Retina (tissue), 1 donor: ENCODE measurements around the gene RPL36AL.
"Not testable (repeated sequence)": the region's sequence is repeated elsewhere in the genome, so short reads cannot be mapped to it uniquely, and the experiment has no call there.

Source experiments
- DNase-seq: peaks from one replicate; pipeline ENCODE4 v3.0.0-alpha.2; 2016

The RPL36AL gene

DNA sequence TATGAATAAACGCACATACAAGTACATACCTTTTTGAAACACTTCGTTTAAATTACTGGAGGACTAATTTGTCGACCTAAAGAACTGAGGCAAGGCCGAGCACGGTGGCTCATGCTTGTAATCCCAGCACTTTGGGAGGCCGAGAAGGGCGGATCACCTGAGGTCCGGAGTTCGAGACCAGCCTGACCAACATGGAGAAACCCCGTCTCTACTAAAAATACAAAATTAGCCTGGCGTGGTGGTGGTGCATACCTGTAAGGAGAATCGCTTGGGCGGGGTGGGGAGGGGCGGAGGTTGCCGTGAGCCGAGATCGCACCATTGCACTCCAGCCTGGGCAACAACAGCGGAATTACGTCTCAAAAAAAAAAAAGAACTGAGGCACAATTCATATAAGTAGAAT is 1.2 kb downstream of the RPL36AL start:
- DNase-seq = not testable (repeated sequence)

DNA sequence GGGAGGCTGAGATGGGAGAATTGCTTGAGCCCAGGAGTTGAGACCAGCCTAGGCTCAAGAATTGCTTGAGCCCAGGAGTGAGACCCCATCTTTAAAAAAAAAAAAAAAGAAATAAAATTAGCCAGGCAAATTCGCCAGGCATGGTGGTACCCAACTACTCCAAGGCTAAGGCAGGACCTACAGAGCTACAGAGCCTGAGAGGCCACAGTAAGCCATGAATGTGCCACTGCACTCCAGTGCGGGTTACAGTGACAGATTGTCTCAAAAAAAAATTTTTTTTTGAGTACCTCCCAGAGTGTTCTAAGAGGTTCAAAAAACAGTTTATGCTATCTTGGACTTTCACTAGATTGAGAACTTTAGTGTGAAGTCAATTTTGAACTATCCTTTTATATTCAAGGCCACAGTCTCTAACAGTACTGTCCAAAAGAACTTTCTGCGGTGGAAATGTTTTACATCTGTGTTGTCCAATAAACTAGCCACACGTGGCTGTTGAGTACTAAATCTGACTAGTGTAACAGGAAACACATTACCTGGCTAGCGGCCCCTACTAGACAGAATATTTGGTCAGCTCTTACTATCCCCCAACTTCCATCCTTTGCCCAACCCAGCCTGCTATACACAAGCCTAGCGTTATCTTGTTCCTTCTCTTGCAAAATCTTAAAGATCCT is 2.4 kb downstream of the RPL36AL start:
- DNase-seq = no peak

DNA sequence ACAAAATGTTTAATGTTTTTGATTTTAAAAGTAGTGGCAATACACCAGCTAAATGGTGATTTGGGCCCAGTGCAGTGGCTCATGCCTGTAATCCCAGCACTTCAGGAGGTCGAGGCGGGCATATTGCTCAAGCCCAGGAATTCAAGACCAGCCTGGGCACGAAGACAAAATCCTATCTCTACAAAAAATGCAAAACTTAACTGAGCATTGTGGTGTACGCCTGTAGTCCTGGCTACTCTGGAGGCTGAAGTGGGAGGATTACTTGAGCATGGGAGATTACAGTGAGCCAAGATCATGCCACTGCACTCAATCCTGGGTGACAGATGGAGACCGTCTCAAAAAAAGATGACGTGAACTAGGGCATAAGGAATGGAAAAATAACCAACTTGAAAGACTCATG is 4.7 kb downstream of the RPL36AL start:
- DNase-seq = no peak

DNA sequence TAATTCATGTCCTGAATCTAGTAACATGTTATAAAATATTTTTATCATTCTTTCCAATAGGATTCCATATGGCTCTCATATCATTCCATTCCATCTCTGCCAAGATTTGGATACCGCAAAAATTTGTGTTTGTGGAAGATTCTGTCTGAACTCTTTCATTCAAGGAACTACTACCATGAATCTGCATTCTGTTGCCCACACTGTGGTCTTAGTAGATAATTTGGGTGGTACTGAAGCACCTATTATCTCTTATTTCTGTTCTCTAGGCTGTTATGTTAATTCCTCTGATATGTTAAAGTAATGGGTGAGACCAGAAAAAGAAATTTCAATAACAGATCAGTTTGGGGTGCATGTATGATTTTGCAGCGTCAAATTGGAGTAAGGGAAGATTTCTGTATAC is 6.2 kb downstream of the RPL36AL start:
- no peak for DNase-seq

DNA sequence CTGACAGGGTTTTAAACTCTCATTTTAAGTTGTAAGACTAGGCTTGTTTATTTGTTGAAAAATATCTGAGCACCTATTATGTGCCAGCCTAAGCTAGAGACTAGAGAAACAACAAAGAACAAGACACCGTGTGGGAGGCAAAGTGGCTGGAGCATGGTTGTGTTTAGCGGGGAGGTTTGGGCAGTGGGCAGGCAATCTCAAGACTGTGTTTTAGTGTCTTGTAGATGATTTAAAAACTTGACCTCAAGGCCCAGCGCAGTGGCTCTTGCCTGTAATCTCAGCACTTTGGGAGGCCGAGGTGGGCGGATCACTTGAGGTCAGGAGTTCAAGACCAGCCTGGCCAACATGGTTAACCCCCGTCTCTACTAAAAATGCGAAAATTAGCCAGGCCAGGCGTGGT is 7.8 kb downstream of the RPL36AL start:
- DNase-seq = no peak

DNA sequence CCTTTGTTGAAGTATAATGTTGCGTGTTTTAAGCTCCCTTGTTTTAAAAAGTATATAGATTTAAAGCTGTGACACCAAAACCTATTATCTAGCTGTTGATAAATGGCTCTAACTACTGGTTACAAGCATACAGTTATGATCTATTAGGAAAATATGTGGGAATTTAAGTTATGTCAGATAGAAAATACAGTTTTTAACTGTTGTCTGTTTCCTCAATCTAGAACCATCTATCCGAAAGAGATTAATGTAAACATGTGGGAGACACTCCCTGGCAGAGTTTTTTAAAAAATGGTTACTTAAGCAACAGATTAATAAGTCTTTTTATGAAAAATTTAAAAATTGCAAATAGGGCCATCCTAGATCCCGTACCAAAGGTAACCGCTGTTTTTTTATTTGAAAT is 8.2 kb downstream of the RPL36AL start:
- DNase-seq = no peak

DNA sequence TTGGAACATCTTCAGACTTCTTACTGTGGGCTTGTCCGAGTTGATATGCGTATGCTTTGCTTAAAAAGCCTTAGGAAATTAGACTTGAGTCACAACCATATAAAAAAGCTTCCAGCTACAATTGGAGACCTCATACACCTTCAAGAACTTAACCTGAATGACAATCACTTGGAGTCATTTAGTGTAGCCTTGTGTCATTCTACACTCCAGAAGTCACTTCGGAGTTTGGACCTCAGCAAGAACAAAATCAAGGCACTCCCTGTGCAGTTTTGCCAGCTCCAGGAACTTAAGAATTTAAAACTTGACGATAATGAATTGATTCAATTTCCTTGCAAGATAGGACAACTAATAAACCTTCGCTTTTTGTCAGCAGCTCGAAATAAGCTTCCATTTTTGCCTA is 12.8 kb downstream of the RPL36AL start:
- DNase-seq = no peak

DNA sequence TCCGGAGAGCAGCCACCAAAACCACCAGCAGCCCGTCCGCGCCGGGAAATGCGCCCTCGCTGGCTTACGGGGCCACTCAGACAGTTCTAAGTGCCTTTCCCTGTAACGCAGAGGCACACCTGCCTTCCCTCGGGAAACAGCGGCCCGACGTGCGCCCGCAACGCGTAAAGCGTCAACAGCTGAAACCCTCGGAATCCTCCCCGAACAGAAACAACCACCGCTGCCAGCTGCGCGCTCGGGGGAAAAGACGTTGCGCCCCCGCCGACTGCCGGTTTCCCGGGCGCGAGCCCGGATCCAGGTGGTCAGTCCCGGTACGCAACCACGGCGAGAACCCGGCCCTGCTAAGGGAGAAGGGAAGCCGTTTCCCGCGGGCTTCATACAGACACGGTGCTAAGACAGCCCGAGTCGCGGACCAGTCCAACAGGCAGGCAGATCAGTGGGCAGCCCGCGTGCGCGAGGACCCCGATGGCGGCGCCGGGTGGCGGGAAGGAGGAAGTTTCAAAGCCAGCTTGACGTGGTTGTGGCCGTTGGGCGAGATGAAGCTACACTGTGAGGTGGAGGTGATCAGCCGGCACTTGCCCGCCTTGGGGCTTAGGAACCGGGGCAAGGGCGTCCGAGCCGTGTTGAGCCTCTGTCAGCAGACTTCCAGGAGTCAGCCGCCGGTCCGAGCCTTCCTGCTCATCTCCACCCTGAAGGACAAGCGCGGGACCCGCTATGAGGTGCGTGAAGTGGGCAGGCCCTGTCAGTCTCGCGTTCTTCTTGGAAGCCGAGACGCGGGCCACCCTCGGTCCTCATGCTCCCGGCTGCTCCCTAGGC is 21.7 kb downstream of the RPL36AL start, which contains the start of gene LRR1:
Gene LRR1 (plus strand): TSS at position 456 of the 816 bp plus-strand sequence. CDS start 81 bp downstream, at position 537.
- DNase-seq = peak; percentile 99

DNA sequence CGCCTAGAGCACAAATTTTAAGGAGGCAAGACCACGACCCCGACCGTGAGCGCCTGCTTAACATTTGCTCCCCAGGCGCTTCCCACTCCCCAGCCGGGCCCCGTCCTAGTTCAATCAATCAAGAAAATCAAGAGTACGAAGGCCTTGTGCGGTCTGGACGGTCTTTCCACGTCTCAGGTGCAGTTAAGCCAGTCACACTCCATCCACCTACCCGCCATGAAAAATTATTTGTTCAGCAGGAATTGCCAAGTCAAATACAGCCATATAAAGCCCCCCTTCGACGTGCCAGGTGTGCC is 22.3 kb downstream of the RPL36AL start:
- DNase-seq = no peak

DNA sequence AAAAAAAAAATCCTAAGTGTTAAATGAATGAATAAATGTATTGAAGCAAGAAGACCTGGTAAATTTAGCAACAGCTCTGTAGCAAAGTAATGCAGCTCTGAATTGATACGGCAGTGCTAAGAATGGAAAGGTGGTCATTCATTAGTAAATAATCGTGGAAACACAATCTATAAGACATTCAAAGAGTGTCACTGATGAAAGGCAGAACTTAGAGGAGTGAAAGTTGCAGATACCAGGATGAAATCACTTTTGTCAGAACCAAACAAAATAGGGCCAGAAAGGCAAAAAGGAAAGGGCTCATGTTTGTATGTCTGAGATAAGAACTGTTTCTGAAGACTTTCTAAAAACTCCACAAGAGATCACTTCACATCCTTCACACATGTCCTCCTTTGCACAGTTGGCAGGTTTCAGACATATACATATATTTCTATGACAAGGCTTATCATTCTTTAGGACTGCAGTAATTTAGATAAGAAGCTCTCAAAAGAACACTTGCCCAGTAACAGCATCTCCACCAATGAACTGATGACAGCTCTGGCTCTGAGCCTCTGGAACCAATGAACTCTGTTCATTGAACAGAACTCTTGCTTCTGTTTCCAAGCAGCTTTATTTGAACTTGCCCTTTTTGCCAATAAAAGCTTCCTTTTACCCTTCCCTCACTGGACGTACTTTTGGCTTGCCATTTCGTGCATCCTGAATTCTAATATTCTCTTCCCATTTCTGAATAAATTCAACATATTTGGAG is 25.9 kb downstream of the RPL36AL start:
- DNase-seq = no peak

DNA sequence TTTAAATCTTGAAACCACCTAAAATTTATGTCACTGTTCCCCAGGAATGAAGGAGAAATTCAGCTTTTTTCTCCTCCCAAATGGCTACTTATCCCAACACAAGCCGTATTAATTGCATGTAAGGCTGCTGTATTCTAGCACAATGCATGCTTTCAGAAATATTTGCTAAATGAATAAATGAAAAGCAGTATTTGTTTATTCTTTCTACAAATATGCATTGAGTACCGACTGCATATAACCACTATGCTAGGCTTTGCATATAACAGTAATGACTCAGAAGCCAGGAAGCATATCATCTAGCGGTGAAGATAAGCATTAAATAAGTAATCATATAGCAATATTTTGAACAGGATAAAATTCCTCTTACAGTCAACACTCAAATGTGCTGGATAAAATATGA is 27.4 kb downstream of the RPL36AL start:
- no peak for DNase-seq

DNA sequence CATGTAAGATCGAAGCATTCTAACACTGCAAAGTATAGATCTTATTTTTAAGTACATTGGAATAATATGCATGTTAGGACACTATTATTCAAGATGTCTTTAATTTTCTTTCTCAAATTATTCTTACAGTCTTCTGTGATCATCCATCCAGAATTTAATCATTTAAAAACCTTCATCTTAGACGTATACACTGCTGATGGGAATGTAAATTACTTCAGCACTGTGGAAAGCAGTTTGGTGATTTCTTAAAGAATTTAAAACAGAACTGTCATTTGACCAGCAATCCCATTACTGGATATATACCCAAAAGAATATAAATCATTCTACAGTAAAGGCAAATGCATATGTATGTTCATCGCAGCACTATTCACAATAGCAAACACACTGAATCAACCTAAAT is 31.0 kb downstream of the RPL36AL start:
- no peak for DNase-seq

DNA sequence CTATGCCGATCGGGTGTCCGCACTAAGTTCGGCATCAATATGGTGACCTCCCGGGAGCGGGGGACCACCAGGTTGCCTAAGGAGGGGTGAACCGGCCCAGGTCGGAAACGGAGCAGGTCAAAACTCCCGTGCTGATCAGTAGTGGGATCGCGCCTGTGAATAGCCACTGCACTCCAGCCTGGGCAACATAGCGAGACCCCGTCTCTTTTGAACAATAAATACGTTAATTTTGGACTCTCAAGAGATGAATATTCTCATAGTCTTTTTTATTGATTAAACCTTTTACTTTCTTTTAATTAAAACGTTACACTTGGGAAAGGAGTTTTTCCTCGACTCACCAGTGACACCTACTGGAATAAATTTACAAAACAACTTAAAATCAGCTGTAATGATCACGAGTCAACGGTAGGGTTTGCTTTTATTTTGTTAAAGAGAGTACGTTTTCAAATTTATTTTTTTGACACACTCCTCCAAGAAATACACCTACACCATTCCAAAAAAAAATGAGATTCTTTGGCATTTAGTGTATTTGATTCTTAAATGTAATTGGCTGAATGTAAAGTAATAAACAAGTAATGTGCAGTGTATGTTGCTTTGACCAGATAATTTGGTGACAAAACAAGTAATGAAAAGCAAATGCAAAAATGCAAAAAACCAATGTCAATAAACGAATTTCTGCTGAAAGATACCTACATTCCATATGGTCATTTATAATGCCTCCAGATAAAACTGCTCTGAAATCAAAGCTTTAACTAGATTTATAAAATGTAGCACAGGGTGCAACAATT is 33.6 kb downstream of the RPL36AL start:
- DNase-seq = peak; percentile 87

DNA sequence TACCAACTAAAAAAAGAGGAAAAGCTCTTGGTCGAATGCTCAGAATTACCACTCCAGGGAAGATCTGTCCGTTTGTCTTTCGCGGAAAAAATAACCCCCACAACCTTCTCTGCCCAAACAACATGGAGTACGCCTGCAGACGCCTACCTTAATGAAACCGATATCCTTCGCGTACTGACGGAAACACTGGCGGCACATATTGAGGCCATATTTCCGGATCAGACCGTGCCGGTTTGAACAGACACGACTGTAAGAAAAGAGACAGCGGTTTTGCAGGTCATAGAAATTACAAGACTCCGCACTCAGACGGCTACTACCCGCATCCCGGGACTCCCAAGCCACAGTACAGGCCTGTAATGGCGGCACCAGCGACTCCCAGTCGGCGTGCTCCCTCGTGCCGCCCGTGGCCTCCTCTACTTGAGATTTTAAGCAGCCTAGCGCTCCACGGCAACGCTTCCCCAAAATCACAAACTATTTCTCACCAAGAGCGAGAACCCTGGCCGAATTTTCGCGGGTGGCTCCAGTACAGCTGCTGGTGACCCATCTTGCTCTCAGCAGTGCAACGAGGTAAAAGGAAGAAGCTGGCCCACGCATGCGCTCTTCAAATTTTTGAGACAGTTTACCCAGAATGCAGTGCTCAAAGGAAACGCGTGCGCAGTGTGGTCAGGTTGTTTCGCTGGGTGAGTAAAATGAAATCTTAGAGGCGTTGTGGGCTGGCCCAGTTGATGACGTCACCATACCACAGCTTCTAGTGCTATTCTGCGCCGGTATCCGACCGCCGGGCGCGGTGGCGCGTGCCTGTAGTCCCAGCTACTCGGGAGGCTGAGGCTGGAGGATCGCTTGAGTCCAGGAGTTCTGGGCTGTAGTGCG is 34.4 kb downstream of the RPL36AL start, which contains the start of gene RPS29:
Gene RPS29 (minus strand): TSS at position 578 of the 870 bp plus-strand sequence. CDS start 34 bp downstream, at position 544.
- peak; percentile 100 for DNase-seq

DNA sequence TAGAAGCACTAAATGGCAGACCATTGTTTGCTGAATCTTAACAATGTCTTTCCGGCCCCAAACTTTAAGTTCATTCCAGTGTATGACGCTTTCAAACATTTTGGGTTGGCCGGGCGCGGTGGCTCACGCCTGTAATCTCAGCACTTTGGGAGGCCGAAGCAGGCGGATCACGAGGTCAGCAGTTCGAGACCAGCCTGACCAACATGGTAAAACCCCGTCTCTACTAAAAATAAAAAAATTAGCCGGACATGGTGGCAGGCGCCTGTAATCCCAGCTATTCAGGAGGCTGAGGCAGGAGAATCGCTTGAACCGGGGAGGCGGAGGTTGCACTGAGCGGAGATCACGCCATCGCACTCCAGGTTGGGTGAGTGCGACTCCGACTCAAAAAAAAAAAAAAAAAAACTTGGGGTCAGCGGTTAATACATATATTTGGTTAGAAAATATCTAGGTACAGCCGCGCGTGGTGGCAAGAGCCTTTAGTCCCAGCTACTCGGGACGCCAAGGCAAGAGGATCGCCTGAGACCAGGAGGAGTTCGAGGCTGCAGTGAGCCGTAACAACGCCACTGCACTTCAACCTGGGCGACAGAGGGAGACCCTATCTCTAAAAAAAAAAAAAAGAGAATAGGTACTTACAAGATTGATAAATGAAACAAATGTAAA is 35.3 kb downstream of the RPL36AL start:
- DNase-seq = peak; percentile 47

DNA sequence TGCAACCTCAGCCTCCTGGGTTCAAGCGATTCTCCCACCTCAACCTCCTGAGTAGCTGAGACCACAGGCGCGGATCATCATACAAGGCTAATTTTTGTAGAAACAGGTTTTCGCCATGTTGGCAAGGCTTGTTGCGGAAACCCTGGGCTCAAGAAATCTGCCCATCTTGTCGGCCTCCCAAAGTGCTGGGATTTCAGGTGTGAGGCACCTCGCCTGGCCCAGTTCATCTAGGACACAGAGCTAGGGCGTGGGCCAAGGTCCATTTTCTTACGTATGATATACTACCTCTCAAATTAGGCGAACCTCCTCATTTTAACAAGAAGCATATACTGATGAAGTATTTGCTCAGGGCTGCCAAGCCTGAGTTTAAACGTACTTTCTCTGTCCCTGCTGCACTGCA is 36.4 kb downstream of the RPL36AL start:
- DNase-seq = no peak

DNA sequence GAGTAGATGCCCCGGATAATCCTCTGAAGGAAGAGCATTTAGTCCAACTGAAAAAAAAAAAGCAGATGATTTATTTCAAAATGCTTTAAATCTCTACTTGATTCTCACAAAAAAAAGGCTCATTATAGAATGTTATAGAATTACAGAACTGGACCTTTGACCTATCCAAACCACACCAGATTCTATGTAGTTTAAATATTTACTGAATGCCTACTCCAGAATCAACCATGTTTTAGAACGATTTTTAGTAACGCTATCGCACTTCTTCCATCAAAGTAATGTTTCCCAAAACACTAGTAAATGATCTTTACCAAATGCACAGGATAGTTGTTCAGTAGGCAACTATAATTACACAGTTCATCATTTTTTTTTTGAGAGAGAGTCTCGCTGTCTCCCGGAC is 36.8 kb downstream of the RPL36AL start:
- DNase-seq = no peak

DNA sequence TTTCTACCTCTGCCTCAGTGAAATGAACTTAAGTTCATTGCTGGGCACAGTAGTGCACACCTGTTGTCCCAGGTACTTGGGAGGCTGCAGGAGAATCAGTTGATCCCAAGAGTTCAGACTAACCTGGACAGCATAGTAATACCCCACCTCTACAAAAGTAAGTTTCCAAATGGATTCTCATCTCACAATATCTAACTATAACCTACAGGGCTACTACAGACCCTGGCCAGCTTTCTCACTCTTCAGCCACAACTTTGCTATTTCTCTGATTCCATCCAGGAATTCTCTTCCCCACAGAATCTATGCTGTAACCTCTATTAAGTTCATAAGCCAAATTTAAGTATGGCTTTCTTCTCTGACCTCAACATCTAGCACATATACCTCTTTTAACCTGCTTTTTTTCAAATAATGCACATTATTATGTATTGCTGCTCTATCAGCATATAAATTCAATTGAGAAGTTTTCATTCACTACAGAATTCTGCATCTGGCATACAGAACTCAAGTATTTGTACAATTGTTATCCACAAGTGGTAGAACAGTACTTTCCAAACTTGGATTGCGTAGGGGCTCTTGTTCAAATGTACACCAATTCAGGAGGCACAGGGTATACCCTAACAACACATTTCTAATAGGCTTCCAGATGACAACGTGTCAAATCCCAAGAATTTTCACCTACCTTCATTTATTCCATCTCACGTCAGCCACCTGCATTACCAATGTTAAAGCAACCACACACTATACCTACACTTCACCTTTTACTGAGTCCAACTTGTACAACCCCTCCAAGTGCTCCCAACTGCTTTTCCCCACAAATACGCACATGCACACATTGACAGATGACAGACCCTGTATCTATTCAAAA is 38.1 kb downstream of the RPL36AL start:
- no peak for DNase-seq

DNA sequence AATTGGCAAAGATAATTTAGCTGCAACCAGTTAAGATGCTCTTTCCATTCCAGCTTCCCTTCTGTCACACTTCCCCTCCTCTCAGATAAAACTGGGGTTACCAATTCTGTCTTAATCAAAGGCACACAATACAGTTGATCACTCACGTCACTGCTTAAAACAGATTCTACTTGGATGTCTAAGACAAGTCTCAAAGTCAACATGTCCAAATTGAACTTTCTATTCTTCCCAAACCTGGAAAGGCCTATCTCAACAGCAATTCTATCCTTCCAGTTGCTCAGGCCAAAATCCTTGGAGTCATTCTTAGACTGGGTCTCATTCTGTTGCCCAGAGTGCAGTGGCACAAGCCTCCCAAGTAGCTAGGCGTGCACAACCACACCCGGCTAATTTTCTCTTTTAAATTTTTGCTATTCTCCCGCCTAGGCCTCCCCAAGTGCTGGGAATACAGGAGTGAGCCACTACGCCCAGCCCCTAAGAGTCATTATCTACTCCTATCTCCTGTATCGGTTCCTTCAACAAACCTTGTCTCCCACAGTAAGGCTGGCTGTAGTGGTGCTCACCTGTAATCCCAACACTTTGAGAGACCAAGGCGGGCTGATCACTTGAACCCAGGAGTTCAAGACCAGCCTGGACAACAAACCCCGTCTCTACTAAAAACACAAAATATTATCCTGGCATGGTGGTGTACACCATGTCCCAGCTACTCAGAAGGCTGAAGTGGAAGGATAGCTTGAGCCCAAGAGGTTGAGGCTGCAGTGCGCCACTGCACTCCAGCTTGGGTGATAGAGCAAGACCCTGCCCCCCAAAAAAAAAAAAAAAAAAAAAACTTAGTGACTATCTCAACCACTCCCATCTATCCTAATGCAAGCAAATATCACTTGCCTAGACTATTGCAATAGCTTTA is 39.0 kb downstream of the RPL36AL start:
- no peak for DNase-seq
